H1 (cell line): ENCODE measurements around the gene PRSS23. TPM values are rescaled to one million over a fixed set of nuclear protein-coding genes. Genes with fewer than 3 reads are reported as not detected.

Experiments used
- CTCF ChIA-PET: fragments of 300-600 bp; sonication (Branson Sonifier 250); formaldehyde crosslinking; loops from one replicate; lab custom pipeline; 2021; ENCODE audit not compliant: partially characterized antibody; lab: Charles Lee
- POLR2A ChIA-PET: fragments of 300-600 bp; sonication (Branson Sonifier 250); formaldehyde crosslinking; loops from one replicate; lab custom pipeline; 2021; ENCODE audit warnings: inconsistent platforms; ENCODE audit not compliant: partially characterized antibody; lab: Charles Lee
- DNase-seq, 2 experiments: peaks; one replicate each; pipeline versions ENCODE4 v3.0.0 to v3.0.0-alpha.2; 2010 to 2022; ENCODE audit warnings: low spot score in 2 of 2, low read depth in 1 of 2, mixed read lengths in 1 of 2
- FAIRE-seq: peaks from 2 replicates; lab custom pipeline; 2011; peaks lifted over from hg19 to GRCh38; lab: Jason Lieb, UNC
- H2AFZ ChIP-seq: 2 replicates; pipeline ENCODE4 v1.8.1; 2012; ENCODE audit warnings: low read length, inconsistent platforms
- H2AK5ac ChIP-seq: 2 replicates; pipeline ENCODE4 v1.6.1; 2013; ENCODE audit warnings: low read depth, low read length
- H2BK120ac ChIP-seq: replicated peaks from 2 replicates; pipeline ENCODE3; 2013; ENCODE audit warnings: low read depth, low read length, inconsistent platforms
- H2BK12ac ChIP-seq: 2 replicates; pipeline ENCODE4 v1.6.1; 2013; ENCODE audit warnings: low read depth, low read length
- H2BK15ac ChIP-seq: 2 replicates; pipeline ENCODE4 v1.6.1; 2013; ENCODE audit warnings: low read length
- H2BK20ac ChIP-seq: 2 replicates; pipeline ENCODE4 v1.6.1; 2013; ENCODE audit warnings: low read length
- H2BK5ac ChIP-seq: 2 replicates; pipeline ENCODE4 v1.6.1; 2013; ENCODE audit warnings: low read depth, low read length
- H3K14ac ChIP-seq: 2 replicates; pipeline ENCODE4 v1.6.1; 2013; ENCODE audit warnings: inconsistent platforms; ENCODE audit not compliant: insufficient read length
- H3K18ac ChIP-seq: 2 replicates; pipeline ENCODE4 v1.6.1; 2013; ENCODE audit warnings: low read length; ENCODE audit errors: extremely low read depth
- H3K23ac ChIP-seq: 2 replicates; pipeline ENCODE4 v1.6.1; 2013; ENCODE audit warnings: inconsistent platforms; ENCODE audit not compliant: insufficient read length
- H3K23me2 ChIP-seq: 2 replicates; pipeline ENCODE4 v1.6.1; 2013; ENCODE audit warnings: low read depth, low read length
- H3K27ac ChIP-seq: 2 replicates; pipeline ENCODE4 v1.6.1; 2011; ENCODE audit warnings: low read depth, low read length, inconsistent platforms
- H3K27me3 ChIP-seq, 4 experiments: replicated peaks in 1 of 4; 1 replicate in 1 of 4; 2 replicates in 3 of 4; pipeline versions ENCODE4 v1.6.1 to v1.8.1; 2011 to 2013; ENCODE audit warnings: low read length in 3 of 4, mild to moderate bottlenecking in 3 of 4, inconsistent platforms in 2 of 4, mixed read lengths in 2 of 4, moderate library complexity in 1 of 4; ENCODE audit not compliant: control insufficient read depth in 3 of 4, insufficient read depth in 3 of 4; ENCODE audit errors: extremely low read depth in 1 of 4
- H3K36me3 ChIP-seq, 4 experiments: 2 replicates each; pipeline versions ENCODE4 v1.6.1 to v1.8.1; 2011 to 2013; ENCODE audit warnings: mild to moderate bottlenecking in 4 of 4, low read length in 3 of 4, moderate library complexity in 2 of 4, control low read depth in 1 of 4, inconsistent platforms in 1 of 4; ENCODE audit not compliant: insufficient read depth in 4 of 4, control insufficient read depth in 2 of 4
- H3K4ac ChIP-seq: replicated peaks from 2 replicates; pipeline ENCODE3; 2013; ENCODE audit warnings: low read length, low read depth, mixed read lengths, inconsistent platforms; ENCODE audit not compliant: insufficient read length
- H3K4me1 ChIP-seq, 4 experiments: replicated peaks in 1 of 4; 1 replicate in 1 of 4; 2 replicates in 3 of 4; pipeline versions ENCODE4 v1.6.1 to v1.8.1; 2011 to 2013; ENCODE audit warnings: low read length in 3 of 4, inconsistent platforms in 2 of 4, mixed read lengths in 1 of 4; ENCODE audit not compliant: insufficient read depth in 4 of 4, control insufficient read depth in 3 of 4
- H3K4me2 ChIP-seq, 2 experiments: 2 replicates each; pipeline versions ENCODE4 v1.6.1 to v1.8.1; 2011 to 2013; ENCODE audit warnings: low read depth in 2 of 2, low read length in 2 of 2, control low read depth in 1 of 2, inconsistent platforms in 1 of 2, mild to moderate bottlenecking in 1 of 2; ENCODE audit not compliant: insufficient read depth in 1 of 2
- H3K4me3 ChIP-seq, 4 experiments: fragments of 200-600, 300-600 bp in 1 of 4; sonication (generic), shearing (Covaris generic), sonication (Bioruptor Twin) in 1 of 4; 2 replicates each; pipeline versions ENCODE4 v1.5.1 to v1.8.1; 2011 to 2016; ENCODE audit warnings: low read length in 4 of 4, low read depth in 3 of 4, control low read depth in 2 of 4, inconsistent platforms in 2 of 4, mild to moderate bottlenecking in 2 of 4, mixed read lengths in 1 of 4, moderate library complexity in 1 of 4; ENCODE audit not compliant: insufficient read depth in 2 of 4; ENCODE audit errors: extremely low read depth in 1 of 4
- H3K56ac ChIP-seq: replicated peaks from 2 replicates; pipeline ENCODE3; 2013; ENCODE audit warnings: low read depth, mild to moderate bottlenecking, mixed read lengths, low read length, inconsistent platforms; ENCODE audit not compliant: insufficient read length
- H3K79me1 ChIP-seq: 2 replicates; pipeline ENCODE4 v1.6.1; 2013; ENCODE audit warnings: low read depth, low read length, control low read depth
- H3K79me2 ChIP-seq, 2 experiments: 2 replicates each; pipeline versions ENCODE4 v1.6.1 to v1.8.1; 2012 to 2013; ENCODE audit warnings: low read length in 2 of 2, mild to moderate bottlenecking in 2 of 2, inconsistent platforms in 1 of 2; ENCODE audit not compliant: insufficient read depth in 2 of 2, control insufficient read depth in 1 of 2
- H3K9ac ChIP-seq, 4 experiments: replicated peaks in 1 of 4; 1 replicate in 1 of 4; 2 replicates in 3 of 4; pipeline versions ENCODE4 v1.6.1 to v1.8.1; 2011 to 2013; ENCODE audit warnings: low read depth in 3 of 4, low read length in 3 of 4, control low read depth in 2 of 4, mild to moderate bottlenecking in 2 of 4, moderate library complexity in 2 of 4, inconsistent platforms in 1 of 4; ENCODE audit errors: extremely low read depth in 1 of 4
- H3K9me3 ChIP-seq, 2 experiments: 2 replicates each; pipeline versions ENCODE4 v1.6.1 to v1.8.1; 2012 to 2013; ENCODE audit warnings: mild to moderate bottlenecking in 2 of 2, moderate library complexity in 2 of 2, control low read depth in 1 of 2, inconsistent platforms in 1 of 2, low read depth in 1 of 2, low read length in 1 of 2, mixed read lengths in 1 of 2; ENCODE audit not compliant: insufficient read depth in 2 of 2
- H4K20me1 ChIP-seq, 2 experiments: replicated peaks in 1 of 2; 2 replicates each; pipeline versions ENCODE3 to v1.8.1; 2011 to 2013; ENCODE audit warnings: inconsistent platforms in 2 of 2, low read length in 2 of 2, mild to moderate bottlenecking in 1 of 2; ENCODE audit not compliant: insufficient read depth in 2 of 2, control insufficient read depth in 1 of 2
- H4K5ac ChIP-seq: 2 replicates; pipeline ENCODE4 v1.6.1; 2013; ENCODE audit warnings: low read length, low read depth, mixed read lengths, inconsistent platforms; ENCODE audit not compliant: insufficient read length
- H4K8ac ChIP-seq: 2 replicates; pipeline ENCODE4 v1.8.0; 2013; ENCODE audit warnings: mild to moderate bottlenecking, moderate library complexity, low read length, inconsistent platforms; ENCODE audit not compliant: insufficient read depth; ENCODE audit errors: extremely low read depth
- H4K91ac ChIP-seq: replicated peaks from 2 replicates; pipeline ENCODE3; 2013; ENCODE audit warnings: low read length, mixed read lengths, inconsistent platforms; ENCODE audit not compliant: insufficient read length
- ATF3 ChIP-seq: IDR thresholded peaks from 2 replicates; pipeline ENCODE4 v1.6.1; 2011; ENCODE audit warnings: low read depth, mild to moderate bottlenecking, low read length; ENCODE audit not compliant: insufficient read depth
- GABPA ChIP-seq: IDR thresholded peaks from 2 replicates; pipeline ENCODE4 v1.6.1; 2011; ENCODE audit warnings: mild to moderate bottlenecking, low read length, moderate library complexity, borderline replicate concordance; ENCODE audit not compliant: insufficient read depth
- JUN ChIP-seq: IDR thresholded peaks from 2 replicates; pipeline ENCODE4 v1.6.1; 2011; ENCODE audit warnings: low read depth, mild to moderate bottlenecking, improper control_type of control experiment, low read length
- KDM4A ChIP-seq: IDR thresholded peaks from one replicate; pipeline ENCODE4 v1.7.1; 2012; ENCODE audit warnings: low read depth, mild to moderate bottlenecking, moderate library complexity, low read length, inconsistent platforms; ENCODE audit not compliant: severe bottlenecking
- SRF ChIP-seq: IDR thresholded peaks from 2 replicates; pipeline ENCODE4 v1.6.1; 2011; ENCODE audit warnings: mild to moderate bottlenecking, low read depth, low read length, moderate library complexity
- polyA plus RNA-seq, 7 experiments: library from polyadenylated mRNA; depleted of rRNA in 3 of 7; stranded (reverse) in 5 of 7; unstranded in 2 of 7; fragments of >200 nt in 5 of 7; fragments of 200-250 nt in 2 of 7; gene quantifications; 1 replicate in 5 of 7; 2 replicates in 1 of 7; 4 replicates in 1 of 7; pipeline versions ENCODE4 v1.2.1 to v1.2.3, GENCODE V29; 2011 to 2013; ENCODE audit warnings: missing spikeins in 2 of 7, mixed read lengths in 2 of 7
- total RNA-seq: library from RNA; stranded (reverse); fragmentation: NEBNext Ultra II Directional; extraction: Animal tissue kit (Norgen Biotek cat#: 25700); gene quantifications from 2 replicates; pipeline ENCODE4 v1.2.1, GENCODE V29; 2021

The PRSS23 gene
- total and polyA plus RNA-seq, 2 of the 8 experiments (the other 6 are each of a cell fraction or from before 2014, with no cell fraction given): 4.4 to 5.6 TPM

- Histone ChIP-seq H3K27me3 (no peaks in the 10 kb centered on the region), H3K4me3 (no peak overlapping the region), H3K27ac (no peak overlapping the region), H2BK120ac (no peak overlapping the region)
- no peak for TF ChIP-seq GABPA
- no peak for TF ChIP-seq KDM4A
- no peak for TF ChIP-seq ATF3
- TF ChIP-seq SRF: no peak
- no peak for TF ChIP-seq JUN
- TF ChIP-seq, all 59 proteins: peak for 0
- Histone ChIP-seq H4K8ac (no peak overlapping the region), H3K9me3 (no peaks in the 10 kb centered on the region), H3K4me2 (no peak overlapping the region), H3K23me2 (no peaks in the 10 kb centered on the region), H3K18ac (no peak overlapping the region), H3K36me3 (no peaks in the 10 kb centered on the region), H3K23ac (no peak overlapping the region), H3K79me2 (no peaks in the 10 kb centered on the region), H4K5ac (no peak overlapping the region), H2BK15ac (no peak overlapping the region), H2AK5ac (no peak overlapping the region), H3K14ac (no peak overlapping the region), H3K4me1 (no peaks in the 10 kb centered on the region), H2BK20ac (no peak overlapping the region), H3K4ac (no peak overlapping the region), H4K91ac (no peak overlapping the region), H2BK12ac (no peak overlapping the region), H4K20me1 (no peaks in the 10 kb centered on the region), H3K79me1 (no peaks in the 10 kb centered on the region), H3K9ac (no peak overlapping the region), H3K56ac (no peak overlapping the region), H2BK5ac (no peak overlapping the region), H2AFZ (no peak overlapping the region)
- CTCF ChIA-PET: interaction anchor here (0.7 to 2.5 kb wide), 4 partner anchors 12 to 179 kb away, joined by 3 to 9 read pairs (median 3); no protein-coding TSS in a partner anchor
- POLR2A ChIA-PET: no interaction called here
- FAIRE-seq (no peak), DNase-seq (no peak)
Observed at GRCh38 chr11:86787656-86788055, 12.7 kb upstream of the PRSS23 start.
